IMR-90 (cell line): Measurements from ENCODE around the gene CANT1. TPM values are rescaled to one million over a fixed set of nuclear protein-coding genes. Genes with fewer than 3 reads are reported as not detected.

Experiments used
- ATAC-seq: fragments of 200-7000 bp; cut with Tn5 transposase; 2 replicates; pipeline ENCODE4 v1.9.1; 2020; ENCODE audit warnings: low read depth, mild to moderate bottlenecking, moderate library complexity
- BruUV-seq: library from RNA; stranded (reverse); fragments of 400-500 nt; replicated peaks from 2 replicates; lab custom pipeline; 2021; lab: Mats Ljungman, UMichigan
- CTCF ChIA-PET: fragments of 300-600 bp; formaldehyde crosslinking; extraction: SDS; loops from one replicate; lab custom pipeline; 2021; ENCODE audit warnings: antibody characterized with exemption; lab: Yijun Ruan, JAX
- POLR2A ChIA-PET: fragments of 300-600 bp; sonication (Branson Sonifier 250); formaldehyde crosslinking; loops from one replicate; lab custom pipeline; 2022; ENCODE audit warnings: antibody characterized with exemption; ENCODE audit not compliant: unreplicated experiment; lab: Charles Lee
- DNase-seq: peaks from one replicate; pipeline ENCODE4 v3.0.0; 2013
- H2AFZ ChIP-seq: replicated peaks from 2 replicates; pipeline ENCODE3; 2013; ENCODE audit warnings: low read length, mild to moderate bottlenecking; ENCODE audit not compliant: poor library complexity
- H2AK5ac ChIP-seq: 2 replicates; pipeline ENCODE4 v1.6.1; 2013; ENCODE audit warnings: low read depth, low read length, inconsistent platforms
- H2AK9ac ChIP-seq: replicated peaks from 2 replicates; pipeline ENCODE3; 2013; ENCODE audit warnings: mild to moderate bottlenecking, low read depth, low read length, moderate library complexity; ENCODE audit not compliant: poor library complexity
- H2BK120ac ChIP-seq: 2 replicates; pipeline ENCODE4 v1.6.1; 2013; ENCODE audit warnings: low read depth, low read length, inconsistent platforms
- H2BK15ac ChIP-seq: 3 replicates; pipeline ENCODE4 v1.6.1; 2013; ENCODE audit warnings: low read depth, low read length, inconsistent platforms
- H2BK20ac ChIP-seq: 2 replicates; pipeline ENCODE4 v1.6.1; 2013; ENCODE audit warnings: low read depth, mild to moderate bottlenecking, inconsistent platforms, low read length, moderate library complexity
- H2BK5ac ChIP-seq: 2 replicates; pipeline ENCODE4 v1.6.1; 2013; ENCODE audit warnings: mild to moderate bottlenecking, low read depth, low read length, inconsistent platforms; ENCODE audit not compliant: poor library complexity, severe bottlenecking
- H3K14ac ChIP-seq: replicated peaks from 2 replicates; pipeline ENCODE4 v1.6.1; 2013; ENCODE audit warnings: low read depth, low read length, inconsistent platforms
- H3K18ac ChIP-seq: 2 replicates; pipeline ENCODE4 v1.6.1; 2013; ENCODE audit warnings: low read depth, low read length, control low read depth
- H3K23ac ChIP-seq: 2 replicates; pipeline ENCODE4 v1.6.1; 2013; ENCODE audit warnings: low read depth, low read length, inconsistent platforms
- H3K27ac ChIP-seq: 2 replicates; pipeline ENCODE4 v1.5.1; 2013; ENCODE audit warnings: mild to moderate bottlenecking, control low read depth, low read length; ENCODE audit not compliant: insufficient read depth
- H3K27me3 ChIP-seq: 2 replicates; pipeline ENCODE4 v1.6.1; 2013; ENCODE audit warnings: low read length; ENCODE audit not compliant: control insufficient read depth, insufficient read depth
- H3K36me3 ChIP-seq: 2 replicates; pipeline ENCODE4 v1.6.1; 2013; ENCODE audit warnings: low read length, mixed read lengths; ENCODE audit not compliant: control insufficient read depth, insufficient read depth
- H3K4ac ChIP-seq: 2 replicates; pipeline ENCODE4 v1.6.1; 2013; ENCODE audit warnings: low read depth, low read length, inconsistent platforms
- H3K4me1 ChIP-seq: 2 replicates; pipeline ENCODE4 v1.6.1; 2013; ENCODE audit warnings: low read length, mixed read lengths; ENCODE audit not compliant: control insufficient read depth, insufficient read depth
- H3K4me2 ChIP-seq: 2 replicates; pipeline ENCODE4 v1.6.1; 2013; ENCODE audit warnings: low read depth, mild to moderate bottlenecking, control low read depth, low read length, moderate library complexity
- H3K4me3 ChIP-seq: 2 replicates; pipeline ENCODE4 v1.5.1; 2013; ENCODE audit warnings: low read depth, mild to moderate bottlenecking, control low read depth, low read length, moderate library complexity; ENCODE audit not compliant: insufficient read depth
- H3K56ac ChIP-seq: 2 replicates; pipeline ENCODE4 v1.6.1; 2013; ENCODE audit warnings: low read length, inconsistent platforms; ENCODE audit not compliant: insufficient read depth; ENCODE audit errors: extremely low read depth
- H3K79me1 ChIP-seq, 2 experiments: 2 replicates each; pipeline ENCODE4 v1.6.1; 2013; ENCODE audit warnings: low read length in 2 of 2, inconsistent platforms in 1 of 2, low read depth in 1 of 2
- H3K9ac ChIP-seq: 2 replicates; pipeline ENCODE4 v1.6.1; 2013; ENCODE audit warnings: low read depth, low read length, control low read depth
- H3K9me1 ChIP-seq: 2 replicates; pipeline ENCODE4 v1.6.1; 2013; ENCODE audit warnings: low read length, inconsistent platforms; ENCODE audit not compliant: insufficient read depth
- H3K9me3 ChIP-seq: 2 replicates; pipeline ENCODE4 v1.6.1; 2013; ENCODE audit warnings: low read length; ENCODE audit not compliant: control insufficient read depth, insufficient read depth
- H4K20me1 ChIP-seq: 2 replicates; pipeline ENCODE4 v1.6.1; 2013; ENCODE audit warnings: low read length, inconsistent platforms; ENCODE audit not compliant: insufficient read depth
- H4K5ac ChIP-seq: 2 replicates; pipeline ENCODE4 v1.6.1; 2013; ENCODE audit warnings: mild to moderate bottlenecking, low read depth, low read length, control low read depth
- H4K8ac ChIP-seq, 2 experiments: 2 replicates each; pipeline ENCODE4 v1.6.1; 2013; ENCODE audit warnings: low read depth in 2 of 2, low read length in 2 of 2, control low read depth in 1 of 2, inconsistent platforms in 1 of 2
- H4K91ac ChIP-seq: 2 replicates; pipeline ENCODE4 v1.6.1; 2013; ENCODE audit warnings: low read depth, low read length, inconsistent platforms; ENCODE audit not compliant: insufficient read depth
- BHLHE40 ChIP-seq: fragments of 150-350 bp; IDR thresholded peaks from 2 replicates; pipeline ENCODE4 v1.6.1; 2016; ENCODE audit warnings: mild to moderate bottlenecking, low read depth, low read length
- CEBPB ChIP-seq: IDR thresholded peaks from 2 replicates; pipeline ENCODE4 v1.6.1; 2012; ENCODE audit warnings: low read depth, low read length, improper control_type of control experiment
- CHD1 ChIP-seq: IDR thresholded peaks from 2 replicates; pipeline ENCODE4 v1.6.1; 2012; ENCODE audit warnings: low read depth, low read length, improper control_type of control experiment
- FOS ChIP-seq: fragments of 150-350 bp; IDR thresholded peaks from 2 replicates; pipeline ENCODE4 v1.6.1; 2016; ENCODE audit warnings: low read depth, low read length
- MAFK ChIP-seq: IDR thresholded peaks from 2 replicates; pipeline ENCODE4 v1.6.1; 2012; ENCODE audit warnings: low read depth, low read length, improper control_type of control experiment
- MAZ ChIP-seq: IDR thresholded peaks from 2 replicates; pipeline ENCODE4 v1.6.1; 2012; ENCODE audit warnings: low read depth, mild to moderate bottlenecking, low read length, improper control_type of control experiment, moderate library complexity, borderline replicate concordance
- MXI1 ChIP-seq: IDR thresholded peaks from 2 replicates; pipeline ENCODE4 v1.6.1; 2012; ENCODE audit warnings: low read depth, mild to moderate bottlenecking, low read length, moderate library complexity, borderline replicate concordance
- NFE2L2 ChIP-seq: fragments of 150-350 bp; IDR thresholded peaks from 2 replicates; pipeline ENCODE4 v1.6.1; 2016; ENCODE audit warnings: low read depth, mild to moderate bottlenecking, low read length
- POLR2A ChIP-seq: IDR thresholded peaks from 2 replicates; pipeline ENCODE4 v1.6.1; 2012; ENCODE audit warnings: mild to moderate bottlenecking, low read depth, low read length
- RAD21 ChIP-seq: IDR thresholded peaks from 2 replicates; pipeline ENCODE4 v1.6.1; 2012; ENCODE audit warnings: low read length, improper control_type of control experiment
- RCOR1 ChIP-seq: IDR thresholded peaks from 2 replicates; pipeline ENCODE4 v1.6.1; 2012; ENCODE audit warnings: mild to moderate bottlenecking, low read length, improper control_type of control experiment; ENCODE audit not compliant: insufficient replicate concordance
- RFX5 ChIP-seq: IDR thresholded peaks from 2 replicates; pipeline ENCODE4 v1.8.0; 2012; ENCODE audit warnings: low read depth, mild to moderate bottlenecking, low read length, moderate library complexity
- SMC3 ChIP-seq: fragments of 150-350 bp; IDR thresholded peaks from 2 replicates; pipeline ENCODE4 v1.6.1; 2016; ENCODE audit warnings: low read depth, mild to moderate bottlenecking, antibody characterized with exemption, low read length, moderate library complexity
- WGBS, 2 experiments: methylation state at CpG; one replicate each; pipeline versions ENCODE4 v1.1.5 to v1.1.7; 2013; ENCODE audit warnings: missing lambda C conversion rate in 2 of 2; ENCODE audit not compliant: insufficient read length in 1 of 2; ENCODE audit errors: extremely low coverage in 2 of 2; 5-methylcytosine and 5-hydroxymethylcytosine counted together
- dilution Hi-C: fragments of 300-500 bp; cut with HindIII; formaldehyde crosslinking; loops from one replicate; pipeline ENCODE4 v1.14.3; 2018; ENCODE audit warnings: low sequenced_read_pairs; ENCODE audit not compliant: unreplicated experiment
- in situ Hi-C: fragments of 300-500 bp; cut with MboI; formaldehyde crosslinking; loops from 3 replicates; pipeline ENCODE4 v1.14.3; 2019; ENCODE audit warnings: low sequenced_read_pairs, inconsistent platforms, mixed read lengths
- intact Hi-C: fragments of 100-400 bp; cut with micrococcal nuclease; formaldehyde crosslinking; loops from 2 replicates; pipeline ENCODE4 v1.10.0; 2022
- polyA plus RNA-seq, 3 experiments: library from polyadenylated mRNA; depleted of rRNA; stranded (reverse); fragments of >200 nt; gene quantifications; 2 replicates each; pipeline ENCODE4 v1.2.3, GENCODE V29; 2012; ENCODE audit warnings: low replicate concordance in 1 of 3
- total RNA-seq: library from RNA; depleted of rRNA; stranded (reverse); fragments of >200 nt; gene quantifications from 2 replicates; pipeline ENCODE4 v1.2.3, GENCODE V29; 2012
- TF ChIP-seq, protein P1 (sequence below): conservative IDR thresholded peaks from 2 replicates; pipeline ENCODE4 v1.5.1; 2012; ENCODE audit warnings: mild to moderate bottlenecking, low read depth, low read length, improper control_type of control experiment
- TF ChIP-seq, protein P2 (sequence below): fragments of 150-350 bp; IDR thresholded peaks from 2 replicates; pipeline ENCODE4 v1.6.1; 2017; ENCODE audit warnings: mild to moderate bottlenecking, antibody characterized with exemption, low read length, low read depth
- TF ChIP-seq, protein P3 (sequence below): fragments of 150-350 bp; IDR thresholded peaks from 2 replicates; pipeline ENCODE4 v1.6.1; 2016; ENCODE audit warnings: low read depth, mild to moderate bottlenecking, low read length, moderate library complexity, borderline replicate concordance

The CANT1 gene
- total and polyA plus RNA-seq, 2 of the 4 experiments (the other 2 are of a cell fraction) = 51.8 to 73.4 TPM

DNA sequence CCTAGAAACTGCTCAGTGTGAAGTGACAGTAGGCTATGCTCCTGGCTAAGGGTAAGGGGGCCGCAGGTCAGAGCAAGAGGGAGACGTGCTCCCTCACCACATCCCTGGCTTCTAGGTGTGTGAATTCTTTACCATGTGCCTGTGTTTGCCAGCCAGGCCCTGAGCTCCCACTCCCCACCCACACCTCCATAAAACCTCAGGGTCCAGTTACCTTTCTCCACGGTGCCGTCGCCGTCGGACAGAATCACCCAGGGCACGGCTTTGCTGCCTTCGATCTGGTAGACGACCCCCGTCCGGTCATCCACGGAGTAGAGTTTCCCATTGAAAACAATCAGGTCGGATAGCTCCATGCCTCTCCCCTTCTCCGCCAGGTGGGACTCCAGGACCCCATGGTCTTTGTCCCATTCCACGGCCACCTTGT, 12.8 kb downstream of the CANT1 start:
- Histone ChIP-seq H3K4me2 (no peak overlapping the region), H3K9me3 (no peaks in the 10 kb centered on the region), H2AK9ac (no peak overlapping the region), H3K18ac (no peak overlapping the region), H3K9me1 (no peaks in the 10 kb centered on the region), H3K4me3 (no peak overlapping the region), H3K4me1 (no peaks in the 10 kb centered on the region), H4K91ac (no peak overlapping the region), H4K20me1 (peaks cover 56% of the 10 kb centered on the region), H2BK5ac (no peak overlapping the region), H2AK5ac (no peak overlapping the region), H3K27ac (no peak overlapping the region), H3K4ac (no peak overlapping the region), H3K36me3 (peaks cover 62% of the 10 kb centered on the region), H2BK20ac (no peak overlapping the region), H3K14ac (no peak overlapping the region), H3K56ac (no peak overlapping the region), H2AFZ (no peak overlapping the region), H2BK15ac (no peak overlapping the region), H3K23ac (no peak overlapping the region), H3K79me1 (peaks cover 28 to 75% of the 10 kb centered on the region in 2 experiments), H4K8ac (no peak overlapping the region), H3K27me3 (no peaks in the 10 kb centered on the region), H4K5ac (no peak overlapping the region), H2BK120ac (no peak overlapping the region), H3K9ac (no peak overlapping the region)
- ChIA-PET CTCF (no interaction called here), POLR2A (no interaction called here)
- intact Hi-C loops = no loop called here
- no TSS peak for BruUV-seq
- TF ChIP-seq CEBPB (no peak), MXI1 (no peak), RAD21 (no peak), CHD1 (no peak), RCOR1 (no peak), FOS (no peak), BHLHE40 (no peak), SMC3 (no peak), MAFK (no peak), POLR2A (no peak), NFE2L2 (no peak), RFX5 (no peak), MAZ (no peak)
- TF ChIP-seq, protein P1, sequence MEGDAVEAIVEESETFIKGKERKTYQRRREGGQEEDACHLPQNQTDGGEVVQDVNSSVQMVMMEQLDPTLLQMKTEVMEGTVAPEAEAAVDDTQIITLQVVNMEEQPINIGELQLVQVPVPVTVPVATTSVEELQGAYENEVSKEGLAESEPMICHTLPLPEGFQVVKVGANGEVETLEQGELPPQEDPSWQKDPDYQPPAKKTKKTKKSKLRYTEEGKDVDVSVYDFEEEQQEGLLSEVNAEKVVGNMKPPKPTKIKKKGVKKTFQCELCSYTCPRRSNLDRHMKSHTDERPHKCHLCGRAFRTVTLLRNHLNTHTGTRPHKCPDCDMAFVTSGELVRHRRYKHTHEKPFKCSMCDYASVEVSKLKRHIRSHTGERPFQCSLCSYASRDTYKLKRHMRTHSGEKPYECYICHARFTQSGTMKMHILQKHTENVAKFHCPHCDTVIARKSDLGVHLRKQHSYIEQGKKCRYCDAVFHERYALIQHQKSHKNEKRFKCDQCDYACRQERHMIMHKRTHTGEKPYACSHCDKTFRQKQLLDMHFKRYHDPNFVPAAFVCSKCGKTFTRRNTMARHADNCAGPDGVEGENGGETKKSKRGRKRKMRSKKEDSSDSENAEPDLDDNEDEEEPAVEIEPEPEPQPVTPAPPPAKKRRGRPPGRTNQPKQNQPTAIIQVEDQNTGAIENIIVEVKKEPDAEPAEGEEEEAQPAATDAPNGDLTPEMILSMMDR = no peak
- TF ChIP-seq, protein P2, sequence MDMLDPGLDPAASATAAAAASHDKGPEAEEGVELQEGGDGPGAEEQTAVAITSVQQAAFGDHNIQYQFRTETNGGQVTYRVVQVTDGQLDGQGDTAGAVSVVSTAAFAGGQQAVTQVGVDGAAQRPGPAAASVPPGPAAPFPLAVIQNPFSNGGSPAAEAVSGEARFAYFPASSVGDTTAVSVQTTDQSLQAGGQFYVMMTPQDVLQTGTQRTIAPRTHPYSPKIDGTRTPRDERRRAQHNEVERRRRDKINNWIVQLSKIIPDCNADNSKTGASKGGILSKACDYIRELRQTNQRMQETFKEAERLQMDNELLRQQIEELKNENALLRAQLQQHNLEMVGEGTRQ = no peak
- TF ChIP-seq, protein P3, sequence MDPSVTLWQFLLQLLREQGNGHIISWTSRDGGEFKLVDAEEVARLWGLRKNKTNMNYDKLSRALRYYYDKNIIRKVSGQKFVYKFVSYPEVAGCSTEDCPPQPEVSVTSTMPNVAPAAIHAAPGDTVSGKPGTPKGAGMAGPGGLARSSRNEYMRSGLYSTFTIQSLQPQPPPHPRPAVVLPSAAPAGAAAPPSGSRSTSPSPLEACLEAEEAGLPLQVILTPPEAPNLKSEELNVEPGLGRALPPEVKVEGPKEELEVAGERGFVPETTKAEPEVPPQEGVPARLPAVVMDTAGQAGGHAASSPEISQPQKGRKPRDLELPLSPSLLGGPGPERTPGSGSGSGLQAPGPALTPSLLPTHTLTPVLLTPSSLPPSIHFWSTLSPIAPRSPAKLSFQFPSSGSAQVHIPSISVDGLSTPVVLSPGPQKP = no peak
- DNase-seq (no peak), ATAC-seq (no peak)
- dilution Hi-C loops = no loop called here
- 95% methylated on average over 12 of the region's 16 CpGs; no CpG with 5 or more reads in 1 of the 2 experiments for WGBS, 2 experiments
- in situ Hi-C loops = no loop called here
